Cardiac muscle cell (in vitro differentiated cells and primary cell): Measurements from ENCODE around the gene DGKI. TPM values are rescaled to one million over a fixed set of nuclear protein-coding genes. Genes with fewer than 3 reads are reported as not detected.

Experiments
- DNase-seq, 2 donors: peaks; one replicate each; pipeline versions ENCODE4 v3.0.0 to v3.0.0-alpha.2; 2010 to 2017; ENCODE audit warnings: low read depth in 1 of 2, low spot score in 1 of 2
- H3K27ac ChIP-seq: fragments of 200-600 bp; sonication (generic); 2 replicates; pipeline ENCODE4 v1.5.1; 2016
- H3K27me3 ChIP-seq: fragments of 200-600 bp; sonication (generic); 2 replicates; pipeline ENCODE4 v1.6.0; 2016; ENCODE audit warnings: control low read depth
- H3K36me3 ChIP-seq: fragments of 200-600 bp; sonication (generic); 2 replicates; pipeline ENCODE4 v1.5.1; 2016; ENCODE audit warnings: control low read depth
- H3K4me1 ChIP-seq: fragments of 200-600 bp; sonication (generic); 2 replicates; pipeline ENCODE4 v1.8.1; 2017; ENCODE audit warnings: low read depth, mild to moderate bottlenecking, mixed run types
- H3K4me3 ChIP-seq: fragments of 200-600 bp; sonication (generic); 2 replicates; pipeline ENCODE4 v1.5.1; 2016; ENCODE audit warnings: mild to moderate bottlenecking
- H3K9me3 ChIP-seq: fragments of 200-600 bp; sonication (generic); 2 replicates; pipeline ENCODE4 v1.5.1; 2017; ENCODE audit warnings: low read depth, mild to moderate bottlenecking, control low read depth
- polyA plus RNA-seq: library from polyadenylated mRNA; unstranded; fragments of >200 nt; fragmentation: Nextera tagmentation; extraction: Ambion mirVana; gene quantifications from 2 replicates; pipeline ENCODE4 v1.2.1, GENCODE V29; 2016
- total RNA-seq: library from RNA; depleted of rRNA; stranded (reverse); fragments of >200 nt; gene quantifications from 2 replicates; pipeline ENCODE4 v1.2.3, GENCODE V29; 2016
- TF ChIP-seq, protein P1 (sequence below): IDR thresholded peaks from 2 replicates; pipeline ENCODE4 v1.5.1; 2012; ENCODE audit warnings: low read depth, mild to moderate bottlenecking, low read length

The DGKI gene
- total and polyA plus RNA-seq, 2 experiments from 2014 or later: 35.0 to 52.7 TPM

DNA sequence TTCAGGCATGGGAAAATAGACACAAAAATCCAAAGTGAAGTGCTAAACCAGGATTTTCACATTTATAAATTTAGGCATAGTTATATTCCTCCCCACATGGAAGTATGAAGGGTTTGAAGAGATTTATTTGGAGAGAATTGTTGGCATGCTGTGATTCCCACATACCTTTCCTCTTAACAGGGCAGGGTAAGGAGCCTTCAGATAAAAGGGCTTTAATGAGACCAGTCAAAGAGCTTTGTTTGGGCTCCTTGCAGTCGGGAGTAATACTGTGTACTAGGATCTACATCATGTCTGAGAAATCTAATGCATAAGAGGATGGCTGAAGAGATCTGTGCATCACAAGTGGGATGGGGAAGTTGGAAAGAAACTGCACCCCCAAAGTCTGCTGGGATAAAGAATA is 362.4 kb downstream of the DGKI start:
- Histone ChIP-seq H3K36me3 (no peaks in the 10 kb centered on the region), H3K4me3 (no peak overlapping the region), H3K27ac (no peak overlapping the region), H3K4me1 (no peaks in the 10 kb centered on the region), H3K27me3 (no peaks in the 10 kb centered on the region), H3K9me3 (no peaks in the 10 kb centered on the region)
- TF ChIP-seq, protein P1, sequence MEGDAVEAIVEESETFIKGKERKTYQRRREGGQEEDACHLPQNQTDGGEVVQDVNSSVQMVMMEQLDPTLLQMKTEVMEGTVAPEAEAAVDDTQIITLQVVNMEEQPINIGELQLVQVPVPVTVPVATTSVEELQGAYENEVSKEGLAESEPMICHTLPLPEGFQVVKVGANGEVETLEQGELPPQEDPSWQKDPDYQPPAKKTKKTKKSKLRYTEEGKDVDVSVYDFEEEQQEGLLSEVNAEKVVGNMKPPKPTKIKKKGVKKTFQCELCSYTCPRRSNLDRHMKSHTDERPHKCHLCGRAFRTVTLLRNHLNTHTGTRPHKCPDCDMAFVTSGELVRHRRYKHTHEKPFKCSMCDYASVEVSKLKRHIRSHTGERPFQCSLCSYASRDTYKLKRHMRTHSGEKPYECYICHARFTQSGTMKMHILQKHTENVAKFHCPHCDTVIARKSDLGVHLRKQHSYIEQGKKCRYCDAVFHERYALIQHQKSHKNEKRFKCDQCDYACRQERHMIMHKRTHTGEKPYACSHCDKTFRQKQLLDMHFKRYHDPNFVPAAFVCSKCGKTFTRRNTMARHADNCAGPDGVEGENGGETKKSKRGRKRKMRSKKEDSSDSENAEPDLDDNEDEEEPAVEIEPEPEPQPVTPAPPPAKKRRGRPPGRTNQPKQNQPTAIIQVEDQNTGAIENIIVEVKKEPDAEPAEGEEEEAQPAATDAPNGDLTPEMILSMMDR: no peak
- DNase-seq: no peak

DNA sequence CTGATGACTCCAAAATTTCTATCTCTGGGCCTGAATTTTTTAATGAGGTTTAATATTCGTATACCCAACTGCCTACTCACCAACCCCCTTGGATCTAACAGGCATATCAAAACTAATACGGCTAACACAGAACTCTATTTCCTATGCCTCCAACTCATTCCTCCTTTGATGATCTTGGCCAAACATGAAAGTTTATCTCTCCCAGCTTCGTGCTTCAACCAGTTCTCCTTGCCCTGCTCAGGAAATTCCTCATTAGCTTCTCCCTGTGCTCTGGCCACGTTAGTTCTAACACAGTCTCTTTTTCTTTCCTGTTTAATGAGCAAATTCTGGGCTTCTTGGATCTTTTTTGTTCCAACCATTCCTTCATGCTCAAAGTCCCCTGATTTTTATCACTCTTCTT is 364.3 kb downstream of the DGKI start:
- Histone ChIP-seq H3K27ac (no peak overlapping the region), H3K36me3 (no peaks in the 10 kb centered on the region), H3K9me3 (no peaks in the 10 kb centered on the region), H3K4me1 (no peaks in the 10 kb centered on the region), H3K4me3 (no peak overlapping the region), H3K27me3 (no peaks in the 10 kb centered on the region)
- no peak for DNase-seq
- TF ChIP-seq, protein P1: no peak

DNA sequence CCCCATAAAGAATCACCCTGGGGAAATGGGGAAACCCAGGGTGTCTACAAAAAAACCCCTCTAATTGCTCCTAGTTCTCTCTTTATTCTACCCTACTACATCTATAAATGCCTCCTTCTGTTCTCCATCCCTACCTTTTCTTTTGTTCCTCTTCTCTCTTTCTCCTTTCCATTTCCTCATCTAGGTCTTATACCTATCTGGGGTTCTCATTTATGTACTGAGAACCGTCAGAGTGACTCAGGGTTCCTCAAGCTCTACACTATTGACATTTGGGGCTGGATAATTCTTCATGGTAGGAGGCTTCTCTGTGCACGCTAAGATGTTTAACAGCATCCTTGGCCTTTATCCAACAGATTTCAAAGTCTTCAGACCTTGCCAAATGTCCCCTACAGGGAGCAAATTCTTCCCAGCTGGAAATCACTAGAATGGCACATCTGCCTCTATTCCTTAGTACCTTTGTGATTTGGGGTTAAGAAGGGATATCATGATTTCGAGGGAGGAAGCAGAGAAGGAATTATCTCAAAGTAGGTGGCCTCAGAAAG is 365.9 kb downstream of the DGKI start:
- H3K36me3 ChIP-seq: no peaks in the 10 kb centered on the region
- no peak overlapping the region for H3K4me3 ChIP-seq
- no peak for DNase-seq
- TF ChIP-seq, protein P1: no peak
- H3K9me3 ChIP-seq: no peaks in the 10 kb centered on the region
- H3K27me3 ChIP-seq: no peaks in the 10 kb centered on the region
- H3K4me1 ChIP-seq: no peaks in the 10 kb centered on the region
- no peak overlapping the region for H3K27ac ChIP-seq

DNA sequence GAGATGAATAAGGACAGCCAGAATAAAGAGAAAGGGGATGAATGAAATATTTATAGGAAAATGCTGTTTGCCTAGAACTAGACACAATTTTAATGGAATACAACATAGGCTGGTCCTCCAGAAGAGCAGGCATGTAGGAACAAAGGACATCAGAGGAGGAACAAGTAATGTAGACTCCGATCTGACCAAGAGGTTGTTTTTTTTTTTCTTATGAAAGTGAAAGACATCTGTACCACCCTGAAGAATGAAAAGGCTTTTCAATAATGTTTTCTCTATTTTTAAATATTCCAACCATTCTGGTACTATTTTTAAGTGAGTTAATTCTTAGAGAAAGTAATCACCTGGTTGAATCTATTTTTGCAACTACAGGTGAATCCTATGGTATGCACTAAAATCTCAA is 366.4 kb downstream of the DGKI start:
- no peak for DNase-seq
- TF ChIP-seq, protein P1: no peak
- Histone ChIP-seq H3K4me3 (no peak overlapping the region), H3K27me3 (no peaks in the 10 kb centered on the region), H3K9me3 (no peaks in the 10 kb centered on the region), H3K27ac (no peak overlapping the region), H3K4me1 (no peaks in the 10 kb centered on the region), H3K36me3 (no peaks in the 10 kb centered on the region)

DNA sequence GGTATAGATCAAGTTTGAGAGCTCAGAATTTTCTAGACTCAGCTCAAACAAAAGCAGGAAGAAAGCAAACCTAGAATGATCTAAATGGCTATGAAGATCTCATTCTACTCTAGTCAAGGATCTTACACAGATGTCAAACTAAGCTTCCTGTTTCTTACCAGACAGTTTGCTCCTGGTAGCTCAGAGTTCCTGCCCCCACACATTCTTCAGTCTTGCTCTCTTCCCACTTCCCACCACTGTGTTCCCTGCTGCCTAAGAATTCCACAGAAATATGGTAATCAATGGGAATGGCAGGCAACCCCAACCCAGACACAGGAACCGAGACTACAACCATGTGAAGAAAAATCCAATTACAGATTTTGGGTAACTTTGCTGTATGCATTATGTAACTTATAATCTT is 369.8 kb downstream of the DGKI start:
- no peak overlapping the region for H3K27ac ChIP-seq
- H3K4me1 ChIP-seq: no peaks in the 10 kb centered on the region
- no peaks in the 10 kb centered on the region for H3K36me3 ChIP-seq
- no peak overlapping the region for H3K4me3 ChIP-seq
- TF ChIP-seq, protein P1: no peak
- peak in 1 of 2 donors; percentile 44 for DNase-seq
- H3K27me3 ChIP-seq: no peaks in the 10 kb centered on the region
- no peaks in the 10 kb centered on the region for H3K9me3 ChIP-seq

DNA sequence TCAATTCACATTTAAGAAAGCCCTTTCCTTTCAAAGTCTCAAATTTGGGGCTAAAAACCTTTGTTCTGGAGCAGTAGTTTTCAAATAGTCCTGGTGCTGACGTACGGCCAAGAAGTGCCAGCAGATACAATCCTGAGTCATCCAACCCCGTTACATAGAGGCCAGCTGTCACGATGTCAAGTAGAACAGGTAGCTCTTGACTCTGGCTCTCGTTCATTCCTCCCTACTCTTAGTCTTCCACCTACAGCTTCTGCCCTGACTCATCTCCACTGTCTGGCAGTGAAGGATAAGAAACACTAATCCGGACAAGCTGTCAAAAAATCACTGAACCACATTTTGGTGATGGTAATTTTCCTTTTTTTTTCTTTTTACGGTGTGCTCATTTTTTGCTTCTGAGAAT is 370.8 kb downstream of the DGKI start:
- H3K9me3 ChIP-seq: no peaks in the 10 kb centered on the region
- H3K4me3 ChIP-seq: no peak overlapping the region
- TF ChIP-seq, protein P1: no peak
- no peak for DNase-seq
- no peaks in the 10 kb centered on the region for H3K36me3 ChIP-seq
- H3K4me1 ChIP-seq: no peaks in the 10 kb centered on the region
- H3K27me3 ChIP-seq: no peaks in the 10 kb centered on the region
- no peak overlapping the region for H3K27ac ChIP-seq
